Measurements from ENCODE around the gene STK32C.

Gene STK32C

DNA sequence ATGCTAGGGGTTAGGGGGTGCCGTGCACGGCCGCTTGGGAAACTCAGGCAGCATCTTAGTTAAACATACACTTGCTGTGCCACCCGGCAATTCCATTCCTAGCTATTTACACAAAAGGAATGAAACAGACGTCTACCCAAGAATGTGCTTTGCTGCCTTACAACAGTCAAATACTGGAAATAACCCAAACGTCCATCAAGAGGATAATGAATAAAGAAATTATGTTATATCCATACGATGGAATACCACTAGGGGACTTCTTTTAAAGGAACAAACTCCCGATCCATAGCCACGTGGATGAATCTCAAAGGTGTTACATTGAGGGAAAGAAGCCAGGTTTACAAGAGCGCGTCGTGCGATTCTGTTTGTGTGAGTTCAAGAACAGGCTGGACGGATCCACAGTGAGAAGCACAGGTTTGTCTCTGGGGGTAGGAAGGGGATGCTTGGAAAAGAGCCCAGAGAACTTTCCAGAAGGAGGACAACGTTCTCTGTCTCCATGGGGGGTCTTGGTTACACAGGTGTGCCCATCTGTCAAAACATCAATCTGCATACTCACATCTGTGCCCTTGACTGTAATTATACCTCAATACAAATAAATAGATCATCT lies 41.8 kb downstream of the STK32C start:
- DNase-seq (ENCODE audit: low spot score) = peak; percentile 12

DNA sequence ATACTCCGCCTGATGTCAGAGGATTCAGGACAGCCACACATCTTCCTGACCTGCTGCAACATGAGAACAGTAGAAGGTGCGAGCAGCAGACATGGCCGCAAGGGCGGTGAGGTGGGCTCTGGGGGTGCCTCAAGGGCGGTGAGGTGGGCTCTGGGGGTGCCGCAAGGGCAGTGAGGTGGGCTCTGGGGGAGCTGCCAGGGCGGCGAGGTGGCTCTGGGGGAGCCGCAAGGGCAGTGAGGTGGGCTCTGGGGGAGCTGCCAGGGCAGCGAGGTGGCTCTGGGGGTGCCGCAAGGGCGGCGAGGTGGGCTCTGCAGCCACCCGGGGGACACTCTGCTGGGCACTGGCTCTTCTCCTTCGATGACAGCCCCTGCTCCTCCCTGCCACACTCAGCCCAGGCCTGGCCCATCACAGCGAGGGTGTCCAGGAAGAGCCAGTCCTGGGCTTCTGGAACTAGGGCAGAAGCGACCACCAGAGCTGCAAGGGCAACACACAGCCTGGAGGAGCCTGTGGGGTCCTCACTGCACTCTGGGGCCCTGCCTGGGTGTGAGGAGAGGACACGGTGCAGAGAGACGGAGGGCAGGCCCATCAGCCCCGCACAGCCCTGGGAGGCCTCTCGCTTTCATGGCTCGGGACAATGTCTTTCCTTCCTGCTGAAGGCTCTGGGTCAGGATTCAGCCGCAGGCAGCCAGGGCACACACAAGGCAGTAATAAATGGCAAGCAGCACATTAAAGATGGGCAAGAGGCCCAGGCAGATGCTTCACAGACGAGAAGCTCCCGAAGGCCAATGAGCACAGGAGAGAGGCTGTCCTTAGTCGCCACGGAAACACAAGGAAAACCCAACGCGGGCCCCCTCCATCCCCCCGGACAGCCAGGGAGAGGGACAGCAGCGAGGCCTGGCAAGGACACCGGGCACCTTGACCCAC lies 42.5 kb downstream of the STK32C start:
- DNase-seq (ENCODE audit: low spot score) = peak; percentile 71

DNA sequence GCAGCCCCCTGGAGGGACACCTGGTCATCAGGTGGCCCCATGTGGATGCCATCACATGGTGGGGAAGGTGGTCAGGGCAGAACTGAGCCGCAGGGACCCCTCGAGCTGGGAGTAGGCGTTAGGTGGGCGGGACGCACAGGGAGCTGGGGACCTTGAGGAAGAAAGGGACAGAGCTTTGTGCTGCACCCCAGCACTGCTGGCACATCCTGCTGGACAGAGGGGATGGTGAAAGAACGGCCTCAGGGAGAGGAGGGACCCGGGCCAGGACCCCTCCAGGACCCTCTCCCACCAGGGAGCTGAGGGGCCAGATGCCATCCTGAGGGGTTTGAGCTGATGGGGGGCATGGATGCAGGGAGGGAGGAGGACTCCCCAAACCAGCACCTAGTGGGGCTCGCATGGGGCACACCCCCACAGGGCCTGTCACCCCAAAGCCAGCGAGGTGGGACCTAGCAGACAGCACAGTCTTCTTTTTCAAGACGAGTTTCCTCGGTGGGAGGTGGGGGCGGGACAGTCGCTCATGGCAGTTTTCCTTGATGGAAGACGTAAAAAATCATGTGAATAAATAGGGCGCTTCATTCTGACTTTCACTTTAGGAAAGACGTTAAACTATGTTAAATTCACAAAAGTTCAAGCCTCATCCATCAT lies 43.3 kb downstream of the STK32C start:
- DNase-seq (ENCODE audit: low spot score) = no peak

DNA sequence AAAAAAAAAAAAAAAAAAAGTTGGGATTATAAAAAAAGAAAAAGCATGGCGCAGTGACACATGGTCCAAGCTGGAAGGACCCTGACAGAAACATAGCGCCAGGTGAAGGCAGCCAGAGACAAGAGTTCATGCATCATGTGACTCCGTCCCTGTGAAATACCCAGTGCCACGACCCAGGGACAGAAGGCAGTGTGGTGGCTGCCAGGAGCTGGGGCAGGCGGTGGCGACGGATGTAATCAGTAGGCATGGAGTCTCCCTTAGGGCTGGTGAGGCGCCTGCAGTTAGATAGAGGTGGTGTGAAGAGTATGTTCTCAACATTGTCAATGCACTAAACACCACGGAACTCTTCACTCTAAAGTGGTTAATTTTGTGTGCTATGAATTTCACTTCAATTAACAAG lies 43.9 kb downstream of the STK32C start:
- no peak for DNase-seq (ENCODE audit: low spot score)

DNA sequence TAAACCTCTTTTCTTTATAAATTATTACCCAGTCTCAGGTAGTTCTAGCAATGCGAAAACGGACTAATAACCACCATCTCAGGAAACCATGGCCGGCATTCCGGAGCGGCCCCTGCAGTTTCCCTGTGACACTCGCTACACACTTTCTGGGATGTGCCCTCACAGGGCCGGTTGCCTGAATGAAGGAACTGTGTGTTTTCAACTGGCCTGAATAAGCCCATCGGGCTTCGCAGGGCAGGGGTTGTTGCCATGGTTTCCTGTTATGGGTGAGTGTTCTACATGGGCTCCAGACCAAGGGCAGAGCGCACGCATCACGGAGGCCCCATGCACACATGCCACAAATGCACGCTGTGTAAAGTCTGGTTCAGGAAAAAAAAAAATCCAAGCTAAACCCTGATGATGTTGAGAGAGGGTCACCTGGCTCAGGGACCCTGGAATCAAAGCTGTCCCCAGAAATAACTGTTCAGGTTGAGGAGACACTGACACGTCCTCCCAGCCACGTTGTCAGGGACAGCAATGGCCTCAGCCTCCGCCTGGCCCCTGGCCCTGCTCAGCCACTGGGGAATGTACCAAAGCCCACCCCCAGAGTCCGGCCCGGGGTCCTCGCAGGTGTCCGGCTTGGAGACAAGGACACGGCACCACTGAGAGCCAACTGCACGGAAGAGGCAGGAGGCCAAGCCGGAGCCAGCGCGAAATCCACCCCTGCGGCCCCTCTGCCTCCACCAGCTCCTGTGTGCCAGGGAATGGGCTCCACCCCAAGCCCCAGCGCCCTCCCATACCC lies 47.9 kb downstream of the STK32C start:
- DNase-seq (ENCODE audit: low spot score) = no peak

DNA sequence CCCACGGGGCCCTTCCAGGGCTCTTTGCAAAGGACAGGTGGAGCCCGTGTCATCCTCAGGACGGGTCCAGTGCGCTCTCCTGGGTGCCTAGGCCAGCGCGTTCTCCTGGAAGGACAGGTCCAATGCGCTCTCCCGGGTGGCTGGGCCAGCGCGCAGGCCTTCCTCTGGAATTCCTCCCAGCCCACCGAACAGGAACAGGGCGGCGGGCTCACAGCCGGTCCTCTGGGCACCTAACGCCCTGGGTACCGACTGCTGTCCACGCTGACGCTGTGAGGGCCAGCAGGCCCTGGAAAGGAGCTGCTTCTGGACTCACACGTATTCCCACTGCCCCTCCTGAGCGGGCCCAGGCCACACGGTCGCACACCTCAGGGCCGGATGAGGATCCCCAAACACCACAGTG lies 49.3 kb downstream of the STK32C start:
- no peak for DNase-seq (ENCODE audit: low spot score)

DNA sequence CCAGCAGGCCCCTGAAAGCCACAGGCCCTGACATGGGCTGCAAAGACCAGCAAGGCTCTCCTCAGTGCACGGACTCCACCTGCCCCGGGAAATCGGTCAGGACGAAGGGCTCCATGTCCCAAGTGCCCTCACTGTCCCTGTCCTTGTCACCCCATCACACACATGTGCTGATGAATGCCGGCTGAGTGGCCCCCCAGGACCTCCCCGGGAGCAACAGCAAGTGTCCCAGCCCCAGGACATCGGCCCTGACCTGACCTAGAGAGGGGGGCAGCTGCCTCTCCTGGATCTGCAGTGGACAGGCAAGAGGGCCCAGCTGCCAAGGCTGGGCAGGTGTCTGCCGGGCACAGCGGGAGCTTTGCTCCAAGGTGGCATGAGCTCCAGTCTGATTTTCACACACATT lies 49.8 kb downstream of the STK32C start:
- no peak for DNase-seq (ENCODE audit: low spot score)

DNA sequence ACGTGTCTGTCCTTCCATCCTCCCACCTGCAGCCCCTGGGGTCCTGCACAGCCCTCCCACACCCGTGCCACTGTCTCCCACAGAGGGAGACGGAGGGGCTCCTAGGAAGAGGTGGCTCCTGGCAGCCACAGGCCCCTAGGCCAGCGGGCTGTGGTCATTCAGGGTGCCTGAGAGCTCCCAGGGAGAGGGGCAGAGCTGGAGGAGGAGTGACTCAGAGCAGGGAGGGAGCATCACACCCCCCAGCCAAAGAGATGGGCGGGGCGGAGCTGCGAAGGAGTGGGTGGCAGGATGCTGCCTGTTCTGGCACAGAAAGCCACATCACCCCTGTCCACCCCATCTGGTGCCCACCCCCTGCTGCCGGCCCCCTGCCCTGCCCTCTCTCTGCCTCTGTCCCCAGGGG lies 50.5 kb downstream of the STK32C start:
- no peak for DNase-seq (ENCODE audit: low spot score)

DNA sequence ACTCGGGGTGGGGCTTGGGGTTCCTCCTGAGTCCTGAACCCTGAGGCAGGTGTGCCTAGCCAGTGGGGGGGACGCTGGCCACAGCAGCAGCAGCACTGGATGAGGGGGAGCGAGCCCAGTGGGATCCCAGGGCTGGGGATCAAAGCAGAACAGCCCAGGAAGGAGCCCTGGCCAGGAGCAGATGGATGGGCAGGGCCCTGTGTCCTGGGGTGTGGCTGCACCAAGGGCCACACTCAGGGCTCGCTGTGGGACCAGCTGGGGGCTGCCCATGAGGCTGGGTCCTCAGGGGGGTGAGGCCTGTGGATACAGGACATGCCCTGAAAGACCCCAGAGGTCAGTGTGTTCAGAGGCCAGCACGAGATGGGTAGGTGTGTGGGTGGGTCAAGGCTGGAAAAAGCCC lies 50.9 kb downstream of the STK32C start:
- no peak for DNase-seq (ENCODE audit: low spot score)

DNA sequence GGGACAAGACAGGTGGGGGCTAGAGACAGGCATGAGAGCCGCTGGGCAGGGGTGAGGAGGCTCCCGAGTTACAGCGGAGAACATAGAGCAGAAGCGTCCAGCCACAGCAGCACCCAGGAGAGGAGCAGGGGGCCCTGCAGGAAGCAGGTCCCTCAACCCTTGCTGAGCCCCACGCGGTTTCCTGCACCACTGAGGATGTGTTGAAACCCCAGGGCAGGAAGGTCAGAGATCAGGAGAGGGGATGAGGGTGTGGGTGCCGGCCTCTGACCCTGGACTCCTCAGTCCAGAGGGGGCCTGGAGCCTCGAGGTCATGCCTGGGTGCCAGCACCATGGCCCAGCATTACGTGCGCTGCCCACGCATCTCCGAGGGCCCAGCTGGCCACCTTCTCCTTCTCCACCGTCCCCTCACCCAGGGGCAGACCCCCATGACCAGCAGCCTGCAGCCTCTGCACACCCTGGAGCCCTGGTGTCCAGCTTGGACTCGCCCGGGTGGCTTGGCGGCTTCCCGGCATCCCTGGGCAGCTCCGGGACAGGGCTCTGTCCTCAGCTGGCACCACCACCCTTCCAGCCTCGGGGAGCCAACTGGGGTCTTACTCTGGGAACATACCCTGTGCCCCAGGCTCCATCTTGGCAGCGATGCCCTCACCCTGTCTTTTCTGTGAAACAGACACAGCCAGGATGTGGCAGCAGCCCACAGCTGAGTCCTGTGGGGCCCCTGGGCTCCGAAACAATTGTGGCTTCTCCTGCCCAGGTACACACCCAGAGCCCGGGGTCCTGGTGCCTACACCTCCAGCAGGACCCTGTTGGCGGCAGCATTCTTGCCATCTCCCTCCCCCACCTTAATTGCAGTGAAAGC lies 52.0 kb downstream of the STK32C start:
- no peak for DNase-seq (ENCODE audit: low spot score)

DNA sequence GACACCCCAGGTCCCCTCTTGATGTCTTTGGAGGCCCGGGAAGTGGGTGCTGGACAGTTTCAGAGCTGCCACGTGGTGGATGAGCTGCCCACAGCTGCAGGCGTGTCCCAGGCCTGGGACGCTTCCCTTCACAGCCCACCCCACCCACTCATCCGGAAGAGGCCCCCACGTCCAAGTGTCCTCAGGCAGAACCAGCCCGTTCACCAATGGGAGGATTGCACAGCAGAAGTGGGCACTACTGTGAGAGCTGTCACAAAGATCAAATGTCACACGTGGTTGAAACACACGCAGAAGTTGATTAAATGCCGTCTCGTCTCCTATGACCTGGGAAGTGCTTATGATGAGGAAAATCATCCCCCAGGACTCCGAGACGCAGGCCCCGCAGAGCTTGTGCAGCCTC lies 52.9 kb downstream of the STK32C start:
- no peak for DNase-seq (ENCODE audit: low spot score)

DNA sequence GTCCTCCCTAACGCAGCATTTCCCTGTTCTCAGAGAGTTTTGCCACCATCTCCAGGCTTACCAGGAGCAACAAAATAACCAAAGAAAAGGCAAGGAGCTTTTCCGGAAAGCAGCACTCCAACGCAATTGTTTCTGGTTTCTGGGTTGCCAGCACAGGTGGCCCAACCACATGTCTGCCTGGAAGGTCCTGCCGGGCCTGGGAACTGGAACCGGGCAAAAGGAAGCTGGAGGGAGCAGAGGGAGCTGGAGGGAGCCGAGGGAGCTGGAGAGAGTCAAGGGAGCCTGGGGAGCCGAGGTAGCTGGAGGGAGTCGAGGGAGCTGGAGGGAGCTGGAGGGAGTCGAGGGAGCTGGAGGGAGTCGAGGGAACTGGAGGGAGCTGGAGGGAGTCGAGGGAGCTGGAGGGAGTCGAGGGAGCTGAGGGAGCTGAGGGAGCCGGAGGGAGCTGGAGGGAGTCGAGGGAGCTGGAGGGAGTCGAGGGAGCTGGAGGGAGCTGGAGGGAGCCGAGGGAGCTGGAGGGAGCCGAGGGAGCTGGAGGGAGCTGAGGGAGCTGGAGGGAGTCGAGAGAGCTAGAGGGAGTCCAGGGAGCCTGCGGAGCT lies 54.6 kb downstream of the STK32C start:
- DNase-seq (ENCODE audit: low spot score) = peak; percentile 75

DNA sequence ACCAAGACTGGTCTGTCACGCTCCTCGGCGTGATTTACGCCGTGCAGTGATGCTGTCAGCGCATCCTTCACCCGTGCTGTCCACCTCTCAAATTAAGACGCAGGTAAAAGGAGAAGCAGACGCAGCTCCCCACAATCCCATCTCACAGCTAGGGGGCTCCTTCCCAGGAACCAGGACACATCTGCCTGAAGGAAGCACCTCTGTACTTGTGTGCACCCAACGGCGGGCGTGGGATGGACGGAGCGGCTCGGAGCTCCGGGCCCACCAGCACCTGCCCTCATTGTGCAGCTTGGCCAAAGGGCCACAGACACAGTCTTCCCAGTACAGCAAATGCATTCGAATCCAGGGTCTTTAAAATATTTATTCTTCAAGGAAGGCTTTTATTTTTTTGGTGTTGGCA lies 55.3 kb downstream of the STK32C start:
- DNase-seq (ENCODE audit: low spot score) = no peak

DNA sequence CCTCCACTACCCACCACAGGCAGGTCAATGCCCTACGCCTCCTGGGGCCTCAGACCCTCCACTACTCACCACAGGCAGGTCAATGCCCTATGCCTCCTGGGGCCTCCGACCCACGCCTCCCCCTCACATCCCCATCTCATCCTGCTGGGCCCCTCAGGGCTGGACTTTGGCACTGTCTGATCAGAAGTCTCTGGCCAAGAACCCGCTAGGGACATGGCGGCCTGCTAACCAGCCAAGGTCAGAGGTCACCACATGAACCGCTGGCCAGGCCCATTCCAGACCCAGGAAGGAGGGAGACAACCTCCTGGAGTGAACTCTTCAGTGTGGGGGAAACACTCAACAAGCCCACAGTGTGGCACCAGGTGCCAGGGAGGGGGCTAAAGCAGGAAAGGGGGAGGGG lies 55.8 kb downstream of the STK32C start:
- no peak for DNase-seq (ENCODE audit: low spot score)

DNA sequence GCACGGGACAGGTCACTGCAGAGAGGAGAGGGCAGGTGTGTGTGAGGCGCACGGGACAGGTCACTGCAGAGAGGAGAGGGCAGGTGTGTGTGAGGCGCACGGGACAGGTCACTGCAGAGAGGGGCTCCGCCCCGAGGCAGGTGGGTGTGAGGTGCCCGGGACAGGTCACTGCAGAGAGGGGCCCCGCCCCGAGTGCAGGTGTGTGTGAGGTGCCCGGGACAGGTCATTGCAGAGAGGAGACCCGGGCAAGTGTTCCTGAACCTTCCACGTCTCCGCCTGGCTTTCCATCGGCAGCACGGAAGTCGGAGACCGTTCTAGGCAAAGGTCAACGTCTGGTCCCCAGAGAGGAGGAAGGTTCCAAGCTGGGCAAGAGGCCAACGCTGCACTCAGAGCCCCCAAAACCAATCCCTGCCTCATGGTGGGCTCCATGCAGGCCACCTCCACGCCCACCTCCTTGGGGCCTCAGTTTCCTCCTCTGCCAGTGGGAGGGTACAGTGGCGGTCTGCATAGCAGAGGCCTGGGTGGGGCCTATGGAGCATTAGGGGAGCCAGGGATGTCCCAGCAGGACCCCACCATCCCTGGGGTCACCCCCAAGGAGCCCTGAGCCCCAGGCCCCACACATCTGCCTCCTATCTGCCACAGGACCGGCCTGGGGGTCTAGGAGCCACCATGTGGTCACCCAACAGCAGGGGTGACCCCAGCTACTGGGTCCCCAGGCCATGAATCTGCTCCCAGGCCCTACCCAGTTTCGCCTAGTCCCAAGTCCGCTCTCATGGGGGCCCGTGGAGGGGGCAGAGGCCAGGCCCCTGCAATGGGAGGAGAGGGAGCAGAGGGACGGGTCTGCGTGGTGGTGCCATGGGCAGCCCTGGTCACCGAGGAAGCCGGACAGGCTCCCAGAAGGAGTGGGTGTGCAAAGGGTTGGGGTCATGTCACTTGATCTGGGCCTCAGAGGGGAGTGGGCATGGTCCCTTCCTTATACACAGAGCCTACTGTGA lies 57.0 kb downstream of the STK32C start:
- no peak for DNase-seq (ENCODE audit: low spot score)

DNA sequence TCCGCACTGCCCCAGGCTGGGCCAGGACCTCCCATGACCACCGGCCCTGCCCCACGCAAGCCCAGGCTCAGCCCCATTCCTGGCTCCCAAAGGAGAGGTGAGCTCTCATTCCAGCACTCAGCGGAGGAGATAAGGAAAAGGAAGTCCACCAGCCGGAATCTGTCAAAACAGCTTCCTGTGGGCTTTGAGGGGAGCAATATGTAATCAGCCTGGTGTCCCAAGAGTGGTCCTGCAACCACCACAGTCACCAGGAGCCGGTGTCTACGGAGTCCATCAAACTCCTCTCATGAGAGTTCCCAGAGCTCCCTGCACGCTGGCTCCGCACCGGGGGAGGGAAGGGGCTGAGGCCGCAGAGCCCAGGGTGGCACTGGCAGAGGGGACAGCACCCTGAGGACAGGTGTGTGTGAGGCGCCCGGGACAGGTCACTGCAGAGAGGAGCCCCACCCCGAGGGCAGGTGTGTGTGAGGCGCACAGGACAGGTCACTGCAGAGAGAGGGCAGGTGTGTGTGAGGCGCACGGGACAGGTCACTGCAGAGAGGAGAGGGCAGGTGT lies 57.9 kb downstream of the STK32C start:
- no peak for DNase-seq (ENCODE audit: low spot score)

DNA sequence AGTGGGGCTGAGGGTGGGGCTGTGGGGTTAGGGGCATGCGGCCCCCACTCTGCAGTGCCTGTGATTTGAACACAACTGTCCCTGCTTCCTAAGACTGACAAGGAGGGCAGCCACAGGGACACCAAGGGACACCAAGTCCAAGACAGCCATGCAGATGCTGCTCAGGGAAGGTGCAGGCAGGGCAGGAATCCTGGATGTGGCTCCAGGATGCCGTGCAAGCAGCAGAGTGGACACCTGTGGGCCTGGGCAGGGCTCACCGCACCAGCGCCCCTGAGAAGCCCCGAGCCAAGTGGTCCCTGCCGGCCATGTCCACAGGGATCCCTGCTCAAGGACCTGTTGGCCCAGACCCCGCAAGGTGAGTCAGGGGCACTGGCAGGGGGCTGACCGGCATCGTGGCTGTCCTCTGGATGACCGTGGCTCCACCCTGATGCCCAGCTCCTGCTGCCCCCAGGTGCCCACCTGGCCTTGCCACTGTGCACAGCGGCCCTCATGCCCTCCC lies 58.5 kb downstream of the STK32C start:
- DNase-seq (ENCODE audit: low spot score) = no peak

DNA sequence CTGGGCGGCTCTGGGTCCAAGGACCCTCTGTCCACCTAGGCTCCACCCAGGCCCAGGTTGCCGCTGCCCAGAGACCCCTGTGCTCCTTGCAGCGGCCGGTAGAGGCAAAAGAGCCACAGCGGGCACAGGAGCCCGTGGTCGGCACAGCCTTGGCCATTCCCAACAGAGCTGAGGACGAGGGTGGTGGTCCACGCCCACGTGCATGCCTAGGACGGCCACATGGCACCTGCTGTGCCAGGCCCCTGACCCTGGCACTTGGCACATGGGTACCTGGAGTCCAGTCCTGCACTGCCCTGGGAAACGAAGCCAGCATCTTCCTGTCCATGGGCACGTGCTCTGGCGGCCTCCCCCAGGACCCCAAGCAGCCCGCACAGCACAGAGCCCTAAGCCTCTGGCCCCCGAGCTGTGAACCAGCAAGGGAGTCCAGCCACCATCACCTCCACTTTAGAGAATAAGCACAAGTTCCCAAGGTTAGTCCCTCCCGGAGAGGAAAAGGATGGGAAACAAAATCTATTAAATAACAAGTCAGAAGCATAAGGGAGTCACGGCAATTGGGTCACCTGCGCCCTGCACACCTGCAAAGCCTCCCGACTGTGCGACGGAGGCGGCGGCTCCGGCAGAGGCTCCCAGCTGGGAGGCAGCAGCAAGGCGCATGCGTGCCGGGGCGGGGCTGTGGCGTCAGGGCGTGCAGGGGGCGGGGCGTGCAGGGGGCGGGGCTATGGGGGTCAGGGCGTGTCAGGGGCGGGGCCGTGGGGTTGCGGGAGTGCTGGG lies 59.1 kb downstream of the STK32C start:
- no peak for DNase-seq (ENCODE audit: low spot score)

Data from cerebellar cortex (tissue), 1 donor.